ENCODE measurements around the gene PICALM.

PICALM gene

GRCh38 chr11:86050196-86050709 lies 18.6 kb downstream of the PICALM start:
- no peak for DNase-seq (ENCODE audit: low read depth)

- DNase-seq (ENCODE audit: low read depth), result peak; percentile 30
Measured at GRCh38 chr11:86047275-86047991, 21.5 kb downstream of the PICALM start.

GRCh38 chr11:86046116-86046515 lies 22.8 kb downstream of the PICALM start:
- no peak for DNase-seq (ENCODE audit: low read depth)

GRCh38 chr11:86043765-86044503 lies 24.9 kb downstream of the PICALM start:
- DNase-seq (ENCODE audit: low read depth), result no peak

- peak; percentile 91 for DNase-seq (ENCODE audit: low read depth)
Measured at GRCh38 chr11:86041975-86042378, 26.9 kb downstream of the PICALM start.

- DNase-seq (ENCODE audit: low read depth), result no peak
Measured at GRCh38 chr11:86040919-86041850, 27.7 kb downstream of the PICALM start.

- DNase-seq (ENCODE audit: low read depth), result no peak
Measured at GRCh38 chr11:86039094-86039493, 29.8 kb downstream of the PICALM start.

GRCh38 chr11:86037743-86038142 lies 31.1 kb downstream of the PICALM start:
- no peak for DNase-seq (ENCODE audit: low read depth)

- DNase-seq (ENCODE audit: low read depth), result no peak
Measured at GRCh38 chr11:86035920-86036319, 33.0 kb downstream of the PICALM start.

GRCh38 chr11:86035164-86035563 lies 33.7 kb downstream of the PICALM start:
- DNase-seq (ENCODE audit: low read depth), result no peak

GRCh38 chr11:86034710-86035109 lies 34.2 kb downstream of the PICALM start:
- no peak for DNase-seq (ENCODE audit: low read depth)

GRCh38 chr11:86021377-86021776 lies 47.5 kb downstream of the PICALM start:
- no peak for DNase-seq (ENCODE audit: low read depth)

GRCh38 chr11:86018249-86018648 lies 50.6 kb downstream of the PICALM start:
- no peak for DNase-seq (ENCODE audit: low read depth)

- no peak for DNase-seq (ENCODE audit: low read depth)
Measured at GRCh38 chr11:86016451-86016850, 52.4 kb downstream of the PICALM start.

GRCh38 chr11:86015699-86016098 lies 53.2 kb downstream of the PICALM start:
- DNase-seq (ENCODE audit: low read depth), result no peak

GRCh38 chr11:86014221-86014620 lies 54.7 kb downstream of the PICALM start:
- no peak for DNase-seq (ENCODE audit: low read depth)

- no peak for DNase-seq (ENCODE audit: low read depth)
Measured at GRCh38 chr11:86013713-86014112, 55.2 kb downstream of the PICALM start.

GRCh38 chr11:86011175-86011574 lies 57.7 kb downstream of the PICALM start:
- DNase-seq (ENCODE audit: low read depth), result no peak

GRCh38 chr11:86003654-86004053 lies 65.2 kb downstream of the PICALM start:
- DNase-seq (ENCODE audit: low read depth), result no peak

GRCh38 chr11:86002431-86002830 lies 66.5 kb downstream of the PICALM start:
- no peak for DNase-seq (ENCODE audit: low read depth)

GRCh38 chr11:85991508-85991907 lies 77.4 kb downstream of the PICALM start:
- DNase-seq (ENCODE audit: low read depth), result no peak

GRCh38 chr11:85989746-85990145 lies 79.1 kb downstream of the PICALM start:
- no peak for DNase-seq (ENCODE audit: low read depth)

All from fibroblast of the conjunctiva (primary cell).